Neural progenitor cell (in vitro differentiated cells): ENCODE results near the gene CTSF. TPM values are rescaled to one million over a fixed set of nuclear protein-coding genes. Genes with fewer than 3 reads are reported as not detected.

ENCODE experiments used
- DNase-seq: peaks from one replicate; pipeline ENCODE4 v3.0.0-alpha.2; 2016; ENCODE audit warnings: low spot score
- H2AFZ ChIP-seq: fragments of 200-600 bp; sonication (generic); replicated peaks from 2 replicates; pipeline ENCODE4 v1.6.1; 2016; ENCODE audit warnings: antibody characterized with exemption
- H3F3A ChIP-seq: fragments of 200-600 bp; sonication (generic); 2 replicates; pipeline ENCODE4 v1.6.1; 2016; ENCODE audit warnings: antibody characterized with exemption, low read depth
- H3K27ac ChIP-seq: fragments of 200-600 bp; sonication (generic); 2 replicates; pipeline ENCODE4 v1.5.1; 2016; ENCODE audit warnings: mild to moderate bottlenecking
- H3K27me3 ChIP-seq: fragments of 200-600 bp; sonication (generic); 2 replicates; pipeline ENCODE4 v1.6.1; 2016; ENCODE audit warnings: mild to moderate bottlenecking, moderate library complexity
- H3K36me3 ChIP-seq: fragments of 200-600 bp; sonication (generic); 2 replicates; pipeline ENCODE4 v1.5.1; 2016
- H3K4me1 ChIP-seq: fragments of 200-600 bp; sonication (generic); 2 replicates; pipeline ENCODE4 v1.6.1; 2016; ENCODE audit warnings: mixed run types
- H3K4me2 ChIP-seq: fragments of 200-600 bp; sonication (generic); 2 replicates; pipeline ENCODE4 v1.6.1; 2016
- H3K4me3 ChIP-seq: fragments of 200-600 bp; sonication (generic); 2 replicates; pipeline ENCODE4 v1.5.1; 2016
- H3K79me2 ChIP-seq: fragments of 200-600 bp; sonication (generic); 2 replicates; pipeline ENCODE4 v1.6.1; 2016; ENCODE audit warnings: low read depth
- H3K9ac ChIP-seq: fragments of 200-600 bp; sonication (generic); 2 replicates; pipeline ENCODE4 v1.6.1; 2016
- H3K9me3 ChIP-seq: fragments of 200-600 bp; sonication (generic); 2 replicates; pipeline ENCODE4 v1.5.1; 2016; ENCODE audit warnings: low read depth
- H4K20me1 ChIP-seq: fragments of 200-600 bp; sonication (generic); 2 replicates; pipeline ENCODE4 v1.6.1; 2016; ENCODE audit warnings: low read depth
- H3K27ac Mint-ChIP-seq: 3 replicates; pipeline ENCODE4 v1.8.0; 2021; ENCODE audit warnings: mixed read lengths
- H3K27me3 Mint-ChIP-seq: 2 replicates; pipeline ENCODE4 v1.8.0; 2022; ENCODE audit warnings: low read depth, mild to moderate bottlenecking, inconsistent platforms, moderate library complexity, mixed read lengths; ENCODE audit not compliant: insufficient read depth
- H3K36me3 Mint-ChIP-seq: 3 replicates; pipeline ENCODE4 v1.8.0; 2021; ENCODE audit warnings: mixed read lengths
- H3K4me1 Mint-ChIP-seq: 3 replicates; pipeline ENCODE4 v1.8.0; 2021; ENCODE audit warnings: mixed read lengths
- H3K4me3 Mint-ChIP-seq: 3 replicates; pipeline ENCODE4 v1.8.0; 2021; ENCODE audit warnings: mild to moderate bottlenecking, moderate library complexity, mixed read lengths
- H3K9me3 Mint-ChIP-seq: 3 replicates; pipeline ENCODE4 v1.8.0; 2020; ENCODE audit warnings: mixed read lengths
- EZH2 ChIP-seq: fragments of 200-600 bp; sonication (generic); IDR thresholded peaks from 2 replicates; pipeline ENCODE4 v1.6.1; 2017; ENCODE audit warnings: antibody characterized with exemption, mild to moderate bottlenecking, moderate library complexity
- EZH2phosphoT487 ChIP-seq: fragments of 200-600 bp; sonication (generic); IDR thresholded peaks from 2 replicates; pipeline ENCODE4 v1.6.1; 2017; ENCODE audit warnings: antibody characterized with exemption
- total RNA-seq: library from RNA; depleted of rRNA; stranded (reverse); fragments of >200 nt; gene quantifications from 2 replicates; pipeline ENCODE4 v1.2.3, GENCODE V29; 2015; ENCODE audit warnings: low replicate concordance
- TF ChIP-seq, protein P1 (sequence below): fragments of 200-600 bp; sonication (generic); IDR thresholded peaks from 2 replicates; pipeline ENCODE4 v1.5.1; 2017; ENCODE audit warnings: antibody characterized with exemption, mild to moderate bottlenecking

The CTSF gene
- total RNA-seq, 1 donor from 2014 or later = not detected

DNA sequence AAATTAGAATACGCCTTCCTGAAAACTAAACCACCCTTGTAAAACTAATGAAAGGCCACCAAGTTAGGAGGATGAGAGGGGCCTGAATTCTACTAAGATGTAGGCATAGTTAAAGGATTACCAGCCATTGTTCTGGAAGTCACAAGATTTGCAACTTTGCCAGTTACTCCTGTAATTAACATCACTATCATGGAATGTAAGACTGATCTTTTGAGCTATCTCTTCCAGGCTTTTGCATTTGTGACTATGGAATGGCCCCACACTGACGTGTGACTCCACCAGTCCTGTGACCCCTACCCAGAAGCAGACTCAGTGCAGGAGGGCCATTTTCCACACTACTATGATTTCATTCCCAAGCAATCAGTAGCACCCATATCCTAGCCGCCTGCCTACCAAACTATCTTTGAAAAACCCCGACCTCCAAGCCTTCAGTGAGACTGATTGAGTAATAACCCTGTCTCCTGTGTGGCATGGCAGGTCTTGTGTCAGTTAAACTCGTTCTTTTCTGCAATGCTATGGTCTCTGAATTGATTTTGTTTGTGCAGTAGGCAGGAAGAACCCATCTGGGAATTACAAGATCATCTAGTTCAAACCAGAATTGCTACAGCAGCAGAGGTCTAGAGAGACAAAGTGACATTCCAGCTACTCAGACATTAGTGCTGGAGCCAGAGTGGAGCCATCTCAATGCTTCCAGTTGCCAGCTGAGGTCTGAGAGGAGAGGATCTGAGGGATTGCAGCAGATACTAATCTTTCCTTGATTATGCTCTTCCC lies 1.9 kb upstream of the CTSF start:
- Histone ChIP-seq H4K20me1 (no peaks in the 10 kb centered on the region), H2AFZ (peak overlapping the region; percentile 75), H3K4me3 (no peak overlapping the region), H3K4me2 (peak overlapping the region; percentile 33), H3K9ac (no peak overlapping the region), H3K79me2 (no peaks in the 10 kb centered on the region), H3F3A (peaks cover 14% of the 10 kb centered on the region), H3K36me3 (no peaks in the 10 kb centered on the region), H3K27ac (peak overlapping the region; percentile 90), H3K4me1 (peaks cover 16% of the 10 kb centered on the region), H3K9me3 (no peaks in the 10 kb centered on the region), H3K27me3 (no peaks in the 10 kb centered on the region)
- peaks cover 14% of the 10 kb centered on the region for H3K27me3 Mint-ChIP-seq
- peaks cover 14% of the 10 kb centered on the region for H3K9me3 Mint-ChIP-seq
- peaks cover 13% of the 10 kb centered on the region for H3K4me1 Mint-ChIP-seq
- peak overlapping the region; percentile 11 for H3K4me3 Mint-ChIP-seq
- H3K36me3 Mint-ChIP-seq = peaks cover 3% of the 10 kb centered on the region
- peak overlapping the region; percentile 57 for H3K27ac Mint-ChIP-seq
- TF ChIP-seq EZH2phosphoT487 (no peak), EZH2 (no peak)
- TF ChIP-seq, protein P1, sequence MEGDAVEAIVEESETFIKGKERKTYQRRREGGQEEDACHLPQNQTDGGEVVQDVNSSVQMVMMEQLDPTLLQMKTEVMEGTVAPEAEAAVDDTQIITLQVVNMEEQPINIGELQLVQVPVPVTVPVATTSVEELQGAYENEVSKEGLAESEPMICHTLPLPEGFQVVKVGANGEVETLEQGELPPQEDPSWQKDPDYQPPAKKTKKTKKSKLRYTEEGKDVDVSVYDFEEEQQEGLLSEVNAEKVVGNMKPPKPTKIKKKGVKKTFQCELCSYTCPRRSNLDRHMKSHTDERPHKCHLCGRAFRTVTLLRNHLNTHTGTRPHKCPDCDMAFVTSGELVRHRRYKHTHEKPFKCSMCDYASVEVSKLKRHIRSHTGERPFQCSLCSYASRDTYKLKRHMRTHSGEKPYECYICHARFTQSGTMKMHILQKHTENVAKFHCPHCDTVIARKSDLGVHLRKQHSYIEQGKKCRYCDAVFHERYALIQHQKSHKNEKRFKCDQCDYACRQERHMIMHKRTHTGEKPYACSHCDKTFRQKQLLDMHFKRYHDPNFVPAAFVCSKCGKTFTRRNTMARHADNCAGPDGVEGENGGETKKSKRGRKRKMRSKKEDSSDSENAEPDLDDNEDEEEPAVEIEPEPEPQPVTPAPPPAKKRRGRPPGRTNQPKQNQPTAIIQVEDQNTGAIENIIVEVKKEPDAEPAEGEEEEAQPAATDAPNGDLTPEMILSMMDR = no peak
- peak; percentile 69 for DNase-seq

DNA sequence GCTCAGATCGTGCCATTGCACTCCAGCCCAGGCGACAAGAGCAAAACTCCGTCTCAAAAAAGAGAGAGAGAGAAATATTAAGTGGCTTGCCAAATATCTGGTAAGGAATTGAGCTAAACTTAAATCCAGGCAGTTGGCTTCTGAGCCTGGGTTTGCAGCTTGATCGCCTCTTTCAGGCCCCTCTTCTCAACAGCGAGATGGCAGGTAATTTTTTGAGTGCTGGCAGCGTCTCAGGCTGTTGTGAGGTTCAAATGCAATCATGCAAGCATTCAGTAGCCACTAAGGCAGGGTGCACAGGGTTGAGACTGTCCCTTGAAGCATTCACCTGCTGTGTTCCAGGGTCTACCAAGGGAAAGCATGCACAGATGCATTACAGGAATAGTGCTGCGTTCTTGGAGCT lies 670 bp upstream of the CTSF start:
- Histone ChIP-seq H3K4me1 (peaks cover 16% of the 10 kb centered on the region), H4K20me1 (no peaks in the 10 kb centered on the region), H2AFZ (no peak overlapping the region), H3K9me3 (no peaks in the 10 kb centered on the region), H3K36me3 (no peaks in the 10 kb centered on the region), H3K27ac (no peak overlapping the region), H3K79me2 (no peaks in the 10 kb centered on the region), H3F3A (peaks cover 14% of the 10 kb centered on the region), H3K9ac (no peak overlapping the region), H3K4me3 (no peak overlapping the region), H3K27me3 (no peaks in the 10 kb centered on the region), H3K4me2 (no peak overlapping the region)
- no peak for DNase-seq
- peaks cover 6% of the 10 kb centered on the region for H3K9me3 Mint-ChIP-seq
- H3K36me3 Mint-ChIP-seq = no peaks in the 10 kb centered on the region
- H3K27ac Mint-ChIP-seq = no peak overlapping the region
- H3K27me3 Mint-ChIP-seq = peaks cover 7% of the 10 kb centered on the region
- no peak overlapping the region for H3K4me3 Mint-ChIP-seq
- TF ChIP-seq, protein P1 = no peak
- no peak for TF ChIP-seq EZH2phosphoT487
- no peak for TF ChIP-seq EZH2
- H3K4me1 Mint-ChIP-seq = peaks cover 13% of the 10 kb centered on the region

DNA sequence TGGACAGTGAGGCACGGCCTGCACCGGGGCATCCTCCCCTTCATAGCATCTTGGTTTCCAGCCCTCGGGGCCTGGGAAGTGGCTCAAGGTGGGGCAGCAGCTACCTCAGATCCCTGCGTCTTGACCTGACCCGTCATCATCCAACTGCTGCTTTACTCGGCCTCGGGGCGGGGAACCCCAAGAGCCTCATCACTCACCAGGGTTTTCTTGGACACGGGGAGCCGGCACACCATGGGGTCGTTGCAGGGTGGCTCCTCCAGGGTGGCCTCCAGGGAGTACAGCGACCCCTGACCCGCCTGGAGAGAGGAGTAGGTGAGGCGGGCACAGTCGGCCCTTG lies 651 bp downstream of the CTSF start:
- no peak overlapping the region for H3K4me2 ChIP-seq
- Mint-ChIP-seq H3K36me3 (no peaks in the 10 kb centered on the region), H3K4me1 (peaks cover 13% of the 10 kb centered on the region), H3K4me3 (no peak overlapping the region), H3K27me3 (peaks cover 2% of the 10 kb centered on the region), H3K9me3 (no peaks in the 10 kb centered on the region), H3K27ac (no peak overlapping the region)
- H3K4me3 ChIP-seq = no peak overlapping the region
- H4K20me1 ChIP-seq = no peaks in the 10 kb centered on the region
- TF ChIP-seq, protein P1 = no peak
- TF ChIP-seq EZH2phosphoT487 (no peak), EZH2 (no peak)
- no peak overlapping the region for H3K9ac ChIP-seq
- peaks cover 14% of the 10 kb centered on the region for H3F3A ChIP-seq
- no peaks in the 10 kb centered on the region for H3K79me2 ChIP-seq
- peaks cover 16% of the 10 kb centered on the region for H3K4me1 ChIP-seq
- H3K36me3 ChIP-seq = no peaks in the 10 kb centered on the region
- H3K9me3 ChIP-seq = no peaks in the 10 kb centered on the region
- H3K27ac ChIP-seq = no peak overlapping the region
- no peak for DNase-seq
- H3K27me3 ChIP-seq = no peaks in the 10 kb centered on the region
- H2AFZ ChIP-seq = no peak overlapping the region
